ENCODE data around the gene MYOZ3.

The MYOZ3 gene

DNA sequence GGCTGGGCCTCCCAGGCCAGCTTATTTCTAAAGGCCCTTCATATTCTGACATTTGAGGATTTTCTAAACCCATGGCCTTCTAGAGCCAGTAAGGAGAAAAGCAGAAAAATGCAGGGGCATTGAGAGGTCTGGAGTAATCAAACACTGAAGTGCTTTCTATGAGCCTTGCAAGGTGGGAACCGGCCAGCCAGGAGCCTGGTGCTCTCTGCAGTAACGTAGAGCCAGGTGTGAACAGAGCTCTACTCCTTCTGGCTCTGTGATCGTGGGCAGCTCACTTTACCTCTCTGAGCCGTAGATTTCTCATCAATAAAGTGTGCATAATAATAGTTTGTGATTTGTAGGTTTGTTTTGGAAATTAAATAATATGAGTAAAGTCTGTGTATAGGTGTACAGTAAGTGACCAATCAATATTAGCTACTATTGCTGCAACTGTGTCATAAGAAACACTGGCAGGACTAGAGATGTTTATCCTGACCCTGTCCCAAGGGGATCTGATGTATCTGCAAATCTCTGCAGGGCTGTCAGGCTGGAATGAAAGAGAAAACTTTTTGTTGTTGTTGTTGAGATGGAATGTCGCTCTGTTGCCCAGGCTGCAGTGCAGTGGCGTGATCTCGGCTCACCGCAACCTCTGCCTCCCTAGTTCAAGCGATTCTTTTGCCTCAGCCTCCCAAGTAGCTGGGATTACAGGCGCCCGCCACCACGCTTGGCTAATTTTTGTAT lies 17.9 kb upstream of the MYOZ3 start:
- DNase-seq (ENCODE audit: low read depth in 2 of 2): no peak

DNA sequence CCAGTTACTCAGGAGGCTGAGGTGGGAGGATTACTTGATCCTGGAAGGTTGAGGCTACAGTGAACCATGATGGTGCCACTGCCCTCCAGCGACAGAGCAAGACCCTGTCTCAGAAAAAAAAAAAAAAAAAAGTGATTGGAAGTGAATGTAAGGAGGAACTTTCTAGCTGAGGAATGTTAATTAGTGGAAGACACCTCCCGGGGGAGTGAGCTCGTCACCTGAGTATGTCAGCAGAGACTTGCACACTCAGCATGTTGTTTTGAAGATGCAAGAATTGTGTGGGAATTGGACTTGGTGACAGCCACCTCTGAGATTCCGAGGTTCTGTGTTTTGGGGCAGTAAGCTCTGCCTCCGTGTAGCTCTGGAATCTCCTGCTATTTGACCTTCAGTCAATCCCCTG lies 17.0 kb upstream of the MYOZ3 start:
- DNase-seq (ENCODE audit: low read depth in 2 of 2): no peak

DNA sequence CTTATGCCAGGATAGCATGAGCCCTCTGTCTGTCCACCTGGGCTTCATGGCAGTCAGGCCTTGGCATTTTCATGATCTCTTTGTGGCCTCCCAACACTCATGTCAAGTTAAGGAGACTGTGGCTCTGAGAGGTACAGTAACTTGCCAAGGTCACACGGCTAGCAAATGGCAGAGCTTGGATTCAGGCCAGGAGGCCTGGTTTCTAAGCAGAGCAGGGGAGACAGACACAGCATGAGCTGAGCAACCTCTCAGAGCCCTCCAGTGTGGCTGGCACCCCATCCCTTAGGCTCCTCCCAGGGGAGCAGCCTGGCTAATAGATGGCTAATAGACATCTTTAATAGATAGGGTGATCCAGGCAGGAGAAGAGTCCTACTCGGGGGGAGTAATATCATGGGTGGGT lies 16.5 kb upstream of the MYOZ3 start:
- no peak for DNase-seq (ENCODE audit: low read depth in 2 of 2)

DNA sequence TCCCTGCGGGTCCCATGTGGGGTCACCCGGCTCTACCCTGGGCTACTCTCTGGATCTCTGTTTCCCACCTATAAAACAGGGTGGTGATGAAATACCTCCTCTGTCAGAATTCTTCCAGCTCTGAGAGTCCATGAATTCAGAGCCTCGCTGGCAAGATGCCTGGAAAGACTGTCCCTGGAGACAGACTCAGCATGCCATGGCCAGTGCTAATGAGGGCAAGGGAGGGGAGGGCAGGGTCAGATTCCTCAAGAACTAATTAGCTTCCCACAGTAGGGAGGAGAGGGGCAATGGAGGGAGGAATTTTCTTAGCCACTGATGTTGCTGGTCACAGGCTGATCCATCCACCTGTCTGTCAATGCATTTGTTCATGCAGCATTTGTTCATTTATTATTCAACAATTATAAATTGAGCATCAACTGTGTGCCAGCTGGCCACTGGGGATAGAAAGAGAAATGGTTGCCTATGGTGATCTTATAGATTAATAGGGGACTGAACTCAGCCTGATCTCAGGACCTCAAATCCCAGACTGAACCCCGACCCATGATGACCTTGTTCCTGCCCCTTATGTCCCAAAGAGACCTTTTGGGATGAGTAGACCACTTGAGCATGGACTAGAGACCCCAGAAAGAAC lies 15.9 kb upstream of the MYOZ3 start:
- no peak for DNase-seq (ENCODE audit: low read depth in 2 of 2)

DNA sequence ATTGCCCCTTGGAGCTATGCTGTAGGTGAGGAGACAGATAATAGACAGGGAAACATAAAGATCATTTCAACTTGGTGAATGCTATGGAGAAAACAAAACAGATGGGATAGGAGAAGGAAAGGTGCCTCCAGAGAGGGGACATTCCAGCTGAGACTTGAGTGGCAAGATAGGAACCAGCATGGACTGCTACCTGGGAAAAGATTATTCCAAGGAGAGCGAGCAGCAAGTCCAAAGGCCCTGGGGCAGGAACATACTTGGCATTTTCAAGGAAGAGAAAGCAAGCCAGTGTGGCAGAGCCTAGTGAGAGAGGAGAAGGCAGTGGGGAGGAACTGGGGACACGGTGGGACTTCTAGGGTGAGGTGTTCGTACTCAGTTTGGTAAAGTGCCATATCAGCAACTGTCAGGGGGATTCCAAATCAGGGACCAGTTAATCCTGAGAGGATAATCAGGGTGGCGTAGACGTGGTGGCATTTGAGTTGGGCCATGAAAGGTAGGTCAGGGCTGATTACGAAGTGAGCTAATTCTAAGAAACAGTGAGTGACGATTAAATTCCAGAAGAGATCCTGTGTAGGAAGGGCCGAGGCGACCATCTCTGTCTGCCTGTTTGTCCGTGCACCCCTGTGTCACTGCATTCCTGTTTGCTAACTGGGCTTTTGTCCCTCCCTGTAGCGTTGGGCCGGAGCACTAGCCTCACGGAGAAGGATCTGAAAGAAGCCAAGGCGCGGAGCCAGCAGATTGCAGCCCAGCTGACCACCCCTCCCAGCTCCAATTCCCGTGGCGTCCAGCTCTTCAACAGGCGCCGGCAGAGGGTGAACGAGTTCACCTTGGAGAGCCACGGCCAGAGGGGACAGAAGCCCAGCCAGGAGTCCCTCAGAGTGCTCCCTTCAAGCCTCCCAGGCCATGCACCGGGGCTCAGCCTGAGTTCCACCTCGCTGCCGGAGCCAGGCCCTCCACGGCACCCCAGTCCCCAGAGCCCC lies 13.5 kb upstream of the MYOZ3 start:
- no peak for DNase-seq (ENCODE audit: low read depth in 2 of 2)

DNA sequence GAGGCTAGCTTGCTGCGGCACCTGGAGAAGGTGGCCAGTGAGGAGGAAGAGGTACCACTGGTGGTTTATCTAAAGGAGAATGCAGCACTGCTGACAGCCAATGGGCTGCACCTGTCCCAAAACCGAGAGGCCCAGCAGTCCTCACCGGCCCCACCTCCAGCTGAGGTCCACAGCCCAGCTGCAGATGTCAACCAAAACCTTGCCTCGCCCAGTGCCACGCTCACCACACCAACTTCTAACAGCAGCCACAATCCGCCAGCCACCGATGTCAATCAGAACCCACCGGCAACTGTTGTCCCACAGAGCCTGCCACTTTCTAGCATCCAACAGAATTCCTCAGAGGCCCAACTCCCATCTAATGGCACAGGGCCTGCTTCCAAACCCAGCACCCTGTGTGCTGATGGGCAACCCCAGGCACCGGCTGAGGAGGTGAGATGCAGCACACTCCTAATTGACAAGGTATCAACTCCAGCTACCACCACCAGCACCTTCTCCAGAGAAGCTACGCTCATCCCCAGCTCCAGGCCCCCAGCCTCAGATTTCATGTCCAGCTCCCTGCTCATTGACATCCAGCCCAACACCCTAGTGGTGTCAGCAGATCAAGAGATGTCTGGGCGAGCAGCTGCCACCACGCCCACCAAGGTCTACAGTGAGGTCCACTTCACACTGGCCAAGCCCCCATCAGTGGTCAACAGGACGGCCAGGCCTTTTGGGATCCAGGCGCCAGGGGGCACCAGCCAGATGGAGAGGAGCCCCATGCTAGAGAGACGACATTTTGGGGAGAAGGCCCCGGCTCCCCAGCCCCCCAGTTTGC lies 12.6 kb upstream of the MYOZ3 start:
- DNase-seq (ENCODE audit: low read depth in 2 of 2): no peak

DNA sequence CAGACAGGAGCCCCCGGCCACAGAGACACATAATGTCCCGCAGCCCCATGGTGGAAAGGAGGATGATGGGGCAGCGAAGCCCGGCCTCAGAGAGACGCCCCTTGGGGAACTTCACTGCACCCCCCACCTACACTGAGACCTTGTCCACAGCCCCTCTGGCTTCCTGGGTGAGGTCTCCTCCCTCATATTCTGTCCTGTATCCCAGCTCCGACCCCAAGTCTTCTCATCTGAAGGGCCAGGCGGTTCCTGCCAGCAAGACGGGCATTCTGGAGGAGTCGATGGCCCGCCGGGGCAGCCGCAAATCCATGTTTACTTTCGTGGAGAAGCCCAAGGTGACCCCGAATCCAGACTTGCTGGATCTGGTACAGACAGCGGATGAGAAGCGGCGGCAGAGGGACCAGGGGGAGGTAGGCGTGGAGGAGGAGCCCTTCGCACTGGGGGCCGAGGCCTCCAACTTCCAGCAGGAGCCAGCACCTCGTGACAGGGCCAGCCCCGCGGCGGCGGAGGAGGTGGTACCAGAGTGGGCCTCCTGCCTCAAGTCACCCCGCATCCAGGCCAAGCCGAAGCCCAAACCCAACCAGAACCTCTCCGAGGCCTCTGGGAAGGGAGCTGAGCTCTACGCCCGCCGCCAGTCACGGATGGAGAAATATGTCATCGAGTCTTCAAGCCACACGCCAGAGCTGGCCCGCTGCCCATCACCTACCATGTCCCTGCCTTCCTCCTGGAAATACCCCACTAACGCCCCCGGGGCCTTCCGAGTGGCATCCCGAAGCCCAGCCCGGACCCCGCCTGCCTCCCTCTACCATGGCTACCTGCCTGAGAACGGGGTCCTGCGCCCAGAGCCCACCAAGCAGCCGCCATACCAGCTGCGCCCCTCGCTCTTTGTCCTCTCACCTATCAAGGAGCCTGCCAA lies 11.7 kb upstream of the MYOZ3 start:
- no peak for DNase-seq (ENCODE audit: low read depth in 2 of 2)

DNA sequence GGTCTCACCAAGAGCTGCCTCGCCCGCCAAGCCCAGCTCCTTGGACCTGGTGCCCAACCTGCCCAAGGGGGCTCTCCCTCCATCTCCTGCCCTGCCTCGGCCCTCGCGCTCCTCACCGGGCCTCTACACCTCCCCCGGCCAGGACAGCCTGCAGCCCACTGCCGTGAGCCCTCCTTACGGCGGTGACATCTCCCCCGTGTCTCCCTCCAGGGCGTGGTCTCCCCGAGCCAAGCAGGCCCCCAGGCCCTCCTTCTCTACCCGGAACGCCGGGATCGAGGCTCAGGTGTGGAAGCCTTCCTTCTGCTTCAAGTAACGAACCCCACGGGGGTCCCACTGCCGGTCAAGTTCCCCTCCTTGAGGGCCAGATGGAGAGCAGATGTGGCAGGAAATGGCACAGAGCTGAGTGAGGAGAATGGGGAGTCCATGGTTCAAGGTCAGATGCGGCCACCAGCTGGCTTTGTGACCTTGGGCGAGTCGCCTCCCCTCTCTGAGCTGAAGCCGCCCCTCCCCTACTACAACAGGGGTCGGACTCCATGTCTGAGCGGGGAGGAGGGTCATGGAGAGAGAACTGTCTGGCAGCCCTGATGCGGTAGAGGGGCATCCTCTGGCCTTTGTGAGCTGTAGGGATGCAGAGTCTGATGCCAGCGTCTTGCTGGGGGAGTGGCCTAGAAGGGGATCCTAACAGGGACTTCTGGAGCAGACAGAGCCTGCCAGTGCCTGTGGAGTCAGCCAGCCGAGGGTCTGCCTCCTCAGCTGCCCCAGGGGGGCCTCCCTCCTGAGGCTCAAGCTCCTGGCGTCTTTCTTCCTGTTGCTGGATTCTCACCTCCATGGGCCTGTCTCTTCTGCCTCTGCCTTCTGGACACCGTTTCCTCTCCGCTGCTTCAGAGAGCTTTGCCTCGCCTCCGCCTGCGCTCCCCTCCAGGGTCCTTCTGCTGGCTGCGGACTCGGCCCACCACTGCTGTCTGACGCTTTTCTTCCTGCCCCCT lies 10.7 kb upstream of the MYOZ3 start:
- no peak for DNase-seq (ENCODE audit: low read depth in 2 of 2)

DNA sequence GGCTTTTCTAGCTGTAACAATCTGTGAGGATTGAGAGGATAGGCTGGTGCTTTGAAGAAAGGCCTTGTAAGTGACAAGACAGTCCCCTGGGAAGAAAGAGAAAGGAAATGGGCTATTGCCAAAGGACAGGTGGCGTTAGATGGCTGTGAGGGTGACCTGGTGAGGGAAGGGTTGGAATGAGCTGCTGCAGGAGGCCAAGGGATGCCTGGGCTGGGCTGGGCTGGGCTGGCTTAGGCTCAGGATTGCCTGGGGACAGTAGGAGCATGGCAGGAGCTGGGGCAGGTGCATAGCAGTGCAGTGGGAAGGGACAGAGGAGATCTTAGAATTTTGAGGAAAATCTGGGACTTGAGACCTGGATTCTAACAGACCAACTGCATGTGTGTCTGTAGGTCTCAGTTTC lies 9.7 kb upstream of the MYOZ3 start:
- no peak for DNase-seq (ENCODE audit: low read depth in 2 of 2)

DNA sequence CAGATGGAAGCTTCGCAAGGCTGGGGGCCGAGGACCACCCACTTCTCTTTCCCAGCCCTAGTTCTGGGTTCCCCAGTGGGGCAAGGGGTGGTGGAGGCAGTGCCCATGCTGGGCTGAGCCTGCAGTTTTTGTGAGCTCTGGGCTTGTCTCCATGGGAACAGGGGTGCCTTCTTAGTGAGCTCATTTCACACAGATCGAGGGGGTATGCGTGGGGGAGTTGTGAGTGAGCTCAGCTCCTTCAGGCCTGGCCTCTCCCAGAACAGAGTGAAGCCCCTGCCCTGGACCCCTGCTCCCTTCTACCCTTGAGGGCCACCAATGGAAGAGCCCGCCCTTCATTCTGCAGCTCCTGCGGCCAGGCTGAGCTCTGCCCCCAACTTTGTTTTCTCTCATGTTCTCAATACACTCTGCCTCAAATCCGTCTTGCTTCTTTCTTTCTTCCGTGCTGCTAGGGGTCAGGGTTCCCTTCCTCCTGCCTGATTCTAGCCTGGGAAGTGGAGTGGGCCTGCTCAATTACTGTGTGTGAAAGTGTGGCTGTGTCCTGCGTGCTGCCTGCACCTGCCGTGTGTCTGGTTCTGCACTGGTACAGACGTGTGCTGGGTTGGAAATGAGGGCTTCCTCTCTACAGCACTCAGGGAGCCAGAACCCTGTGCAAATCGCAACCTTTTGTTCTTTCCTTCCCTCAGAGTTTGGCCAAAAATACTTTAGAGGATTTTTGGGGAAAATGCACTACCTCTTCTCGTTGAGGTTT lies 9.0 kb upstream of the MYOZ3 start:
- no peak for DNase-seq (ENCODE audit: low read depth in 2 of 2)

DNA sequence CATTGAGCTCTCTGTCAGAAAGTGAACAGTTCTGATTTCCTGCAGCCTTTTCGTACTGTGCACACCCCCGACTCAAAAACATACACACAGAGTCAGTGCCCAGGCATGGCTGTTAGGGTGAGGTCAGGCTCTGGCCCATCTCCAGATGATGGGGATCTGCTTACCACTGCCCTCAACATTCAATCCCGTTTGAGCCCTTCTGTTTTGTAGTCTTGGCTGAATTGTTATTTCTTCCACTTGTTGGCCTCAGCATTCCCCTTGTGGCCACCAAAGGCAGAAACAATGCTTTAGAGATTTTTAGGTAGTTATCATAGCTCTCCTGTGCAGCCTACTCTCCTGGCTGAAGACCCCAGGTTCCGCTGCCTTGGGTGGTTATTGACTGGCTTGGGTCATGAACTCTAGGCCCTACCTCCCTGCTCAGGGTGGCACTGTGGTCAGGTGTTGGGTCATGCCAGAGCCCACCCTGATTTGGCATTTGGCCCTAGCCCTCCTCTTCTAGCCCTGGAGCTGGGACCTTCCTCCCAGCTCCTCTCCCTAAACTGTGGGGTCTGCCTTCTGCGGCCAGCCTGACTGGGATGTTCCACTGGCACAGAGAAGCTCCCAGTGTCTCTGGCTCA lies 7.8 kb upstream of the MYOZ3 start:
- DNase-seq (ENCODE audit: low read depth in 2 of 2): no peak

DNA sequence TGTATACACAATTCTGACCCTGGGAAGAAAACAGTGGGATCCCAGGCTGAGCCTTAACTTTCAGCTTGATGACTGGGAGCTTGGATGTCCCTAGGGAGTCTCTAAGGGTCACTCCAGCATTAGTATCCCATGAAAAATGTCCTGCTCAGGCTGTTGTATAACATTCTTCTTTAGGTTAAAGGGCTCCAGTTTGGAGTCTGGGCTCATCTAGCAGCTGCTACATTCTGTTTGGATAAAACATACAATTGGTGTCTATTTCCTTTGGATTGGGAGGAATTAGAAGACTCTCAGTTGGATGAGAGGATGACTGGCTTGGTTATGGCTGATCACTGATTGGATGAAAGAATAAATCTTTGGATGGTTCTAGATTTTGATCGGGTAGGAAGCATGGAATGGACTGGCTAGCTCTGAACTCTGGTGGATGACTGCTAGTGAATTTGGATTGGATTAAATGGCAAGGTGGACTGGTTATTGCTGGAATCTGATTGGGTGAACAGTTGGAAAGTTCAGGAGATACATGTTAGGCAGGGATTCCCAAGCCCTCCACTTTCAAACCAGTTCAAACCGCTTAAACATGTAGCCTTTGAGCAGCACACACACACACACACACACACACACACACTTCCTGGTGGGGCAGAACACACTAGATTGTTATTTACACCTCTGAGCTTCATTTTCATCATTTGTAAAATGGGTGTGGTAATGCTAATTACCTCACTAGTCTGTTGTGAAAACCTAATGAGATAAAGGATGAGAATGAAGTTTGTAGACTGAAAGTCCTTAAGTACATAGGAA lies 7.1 kb upstream of the MYOZ3 start:
- no peak for DNase-seq (ENCODE audit: low read depth in 2 of 2)

DNA sequence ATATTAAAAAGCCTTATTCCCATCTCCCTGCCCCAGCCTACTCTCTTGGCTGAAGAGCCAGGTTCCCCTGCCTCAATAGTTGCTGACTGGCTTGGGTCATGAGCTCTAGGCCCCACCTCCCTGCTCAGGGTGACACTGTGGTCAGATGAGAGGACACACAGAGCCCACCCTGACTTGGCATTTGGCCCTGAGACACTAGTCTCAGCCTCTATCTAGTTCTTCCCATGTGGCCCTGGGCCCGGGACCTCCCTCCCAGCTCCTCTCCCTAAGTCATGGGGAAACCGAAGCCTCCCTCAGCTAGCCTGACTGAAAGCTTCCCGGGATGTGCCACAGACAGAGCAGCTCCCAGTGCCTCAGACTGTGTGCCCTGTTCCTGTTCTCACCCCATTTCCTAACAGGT lies 5.8 kb upstream of the MYOZ3 start:
- no peak for DNase-seq (ENCODE audit: low read depth in 2 of 2)

DNA sequence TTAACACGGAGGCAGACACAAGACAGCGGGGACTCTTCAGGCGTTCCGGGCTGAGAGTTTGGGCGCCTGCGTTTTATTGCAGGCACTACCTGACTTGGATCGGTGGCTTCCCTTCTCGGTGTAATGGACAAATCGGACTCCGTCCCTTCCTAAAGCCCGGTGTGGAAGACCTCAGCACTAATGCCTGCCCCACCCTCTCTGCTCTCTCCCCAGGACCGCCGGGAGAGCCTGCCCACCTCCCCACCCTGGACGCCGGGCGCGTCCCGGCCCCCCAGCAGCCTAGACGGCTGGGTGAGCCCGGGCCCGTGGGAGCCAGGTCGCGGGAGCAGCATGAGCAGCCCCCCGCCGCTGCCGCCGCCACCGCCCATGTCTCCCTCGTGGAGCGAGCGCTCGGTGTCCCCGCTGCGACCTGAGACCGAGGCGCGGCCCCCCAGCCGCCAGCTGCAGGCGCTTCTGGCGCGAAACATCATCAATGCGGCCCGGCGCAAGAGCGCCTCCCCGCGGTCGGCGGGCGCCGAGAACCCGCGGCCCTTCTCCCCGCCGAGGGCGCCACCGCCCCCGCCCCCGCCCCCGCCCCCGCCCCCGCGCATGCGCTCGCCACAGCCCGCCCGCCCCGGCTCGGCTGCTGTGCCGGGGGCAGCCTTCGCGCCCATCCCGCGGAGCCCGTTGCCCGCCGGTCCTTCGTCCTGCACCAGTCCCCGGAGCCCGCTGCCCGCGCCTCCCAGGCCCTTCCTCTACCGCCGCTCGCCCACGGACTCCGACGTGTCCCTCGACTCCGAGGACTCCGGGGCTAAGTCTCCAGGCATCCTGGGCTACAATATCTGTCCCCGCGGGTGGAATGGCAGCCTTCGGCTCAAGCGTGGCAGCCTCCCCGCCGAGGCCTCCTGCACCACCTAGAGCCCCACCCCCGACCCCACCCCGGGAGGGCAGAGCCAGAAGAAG lies 4.6 kb upstream of the MYOZ3 start:
- peak in 1 of 2 donors; percentile 59 for DNase-seq (ENCODE audit: low read depth in 2 of 2)

DNA sequence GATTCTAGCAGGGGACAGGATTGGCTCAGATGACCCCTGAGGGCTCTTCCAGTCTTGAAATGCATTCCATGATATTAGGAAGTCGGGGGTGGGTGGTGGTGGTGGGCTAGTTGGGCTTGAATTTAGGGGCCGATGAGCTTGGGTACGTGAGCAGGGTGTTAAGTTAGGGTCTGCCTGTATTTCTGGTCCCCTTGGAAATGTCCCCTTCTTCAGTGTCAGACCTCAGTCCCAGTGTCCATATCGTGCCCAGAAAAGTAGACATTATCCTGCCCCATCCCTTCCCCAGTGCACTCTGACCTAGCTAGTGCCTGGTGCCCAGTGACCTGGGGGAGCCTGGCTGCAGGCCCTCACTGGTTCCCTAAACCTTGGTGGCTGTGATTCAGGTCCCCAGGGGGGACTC lies 2.9 kb upstream of the MYOZ3 start:
- no peak for DNase-seq (ENCODE audit: low read depth in 2 of 2)

DNA sequence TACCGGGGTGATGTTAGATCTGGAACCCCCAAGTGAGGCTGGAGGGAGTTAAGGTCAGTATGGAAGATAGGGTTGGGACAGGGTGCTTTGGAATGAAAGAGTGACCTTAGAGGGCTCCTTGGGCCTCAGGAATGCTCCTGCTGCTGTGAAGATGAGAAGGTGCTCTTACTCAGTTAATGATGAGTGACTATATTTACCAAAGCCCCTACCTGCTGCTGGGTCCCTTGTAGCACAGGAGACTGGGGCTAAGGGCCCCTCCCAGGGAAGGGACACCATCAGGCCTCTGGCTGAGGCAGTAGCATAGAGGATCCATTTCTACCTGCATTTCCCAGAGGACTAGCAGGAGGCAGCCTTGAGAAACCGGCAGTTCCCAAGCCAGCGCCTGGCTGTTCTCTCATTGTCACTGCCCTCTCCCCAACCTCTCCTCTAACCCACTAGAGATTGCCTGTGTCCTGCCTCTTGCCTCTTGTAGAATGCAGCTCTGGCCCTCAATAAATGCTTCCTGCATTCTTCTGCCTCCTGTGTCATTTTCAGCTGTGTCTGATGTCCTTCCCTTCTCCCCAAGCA lies 2.3 kb upstream of the MYOZ3 start:
- no peak for DNase-seq (ENCODE audit: low read depth in 2 of 2)

Measured in stimulated activated CD4-positive, alpha-beta T cell treated with anti-CD3 and anti-CD28 coated beads, Interleukin-15, amount 100 ng/mL, for 48 hours (primary cell).